Panc1 (cell line): ENCODE data around the gene ERF.
A peak's percentile ranks its signal among the peaks of the same experiment; 100 is the strongest.

Experiments
- TF ChIP-seq, protein P1 (sequence below): fragments of 450-650 bp; IDR thresholded peaks from 2 replicates; pipeline ENCODE4 v1.5.1; 2017; ENCODE audit warnings: mild to moderate bottlenecking
- TF ChIP-seq, protein P2 (sequence below), 2 experiments: IDR thresholded peaks; 2 replicates each; pipeline ENCODE4 v1.6.1; 2011 to 2012; ENCODE audit warnings: low read depth in 2 of 2, control low read depth in 1 of 2, low read length in 1 of 2, mild to moderate bottlenecking in 1 of 2, moderate library complexity in 1 of 2; ENCODE audit not compliant: insufficient read depth in 1 of 2

DNA sequence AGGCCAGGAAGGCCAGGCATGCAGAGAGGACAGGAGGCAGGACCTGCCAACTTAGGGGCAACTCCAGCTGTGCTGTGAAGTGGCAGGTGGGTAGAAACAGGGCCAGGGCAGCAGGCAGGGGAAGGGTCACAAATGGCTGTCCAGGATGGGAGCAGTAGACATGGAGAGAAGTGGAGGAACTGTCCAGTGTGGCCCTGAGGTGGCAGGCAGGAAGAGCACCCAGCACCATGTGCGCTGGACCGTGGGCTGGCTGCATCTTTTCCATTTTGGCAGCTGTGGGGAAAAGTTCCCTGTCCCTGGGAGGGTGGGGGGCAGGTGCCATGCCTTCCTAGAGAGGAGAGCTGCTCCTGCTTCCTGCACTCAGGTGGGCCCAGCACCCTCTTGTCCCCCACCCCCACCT is 51.2 kb downstream of the ERF start:
- TF ChIP-seq, protein P1, sequence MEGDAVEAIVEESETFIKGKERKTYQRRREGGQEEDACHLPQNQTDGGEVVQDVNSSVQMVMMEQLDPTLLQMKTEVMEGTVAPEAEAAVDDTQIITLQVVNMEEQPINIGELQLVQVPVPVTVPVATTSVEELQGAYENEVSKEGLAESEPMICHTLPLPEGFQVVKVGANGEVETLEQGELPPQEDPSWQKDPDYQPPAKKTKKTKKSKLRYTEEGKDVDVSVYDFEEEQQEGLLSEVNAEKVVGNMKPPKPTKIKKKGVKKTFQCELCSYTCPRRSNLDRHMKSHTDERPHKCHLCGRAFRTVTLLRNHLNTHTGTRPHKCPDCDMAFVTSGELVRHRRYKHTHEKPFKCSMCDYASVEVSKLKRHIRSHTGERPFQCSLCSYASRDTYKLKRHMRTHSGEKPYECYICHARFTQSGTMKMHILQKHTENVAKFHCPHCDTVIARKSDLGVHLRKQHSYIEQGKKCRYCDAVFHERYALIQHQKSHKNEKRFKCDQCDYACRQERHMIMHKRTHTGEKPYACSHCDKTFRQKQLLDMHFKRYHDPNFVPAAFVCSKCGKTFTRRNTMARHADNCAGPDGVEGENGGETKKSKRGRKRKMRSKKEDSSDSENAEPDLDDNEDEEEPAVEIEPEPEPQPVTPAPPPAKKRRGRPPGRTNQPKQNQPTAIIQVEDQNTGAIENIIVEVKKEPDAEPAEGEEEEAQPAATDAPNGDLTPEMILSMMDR: no peak
- TF ChIP-seq, protein P2, sequence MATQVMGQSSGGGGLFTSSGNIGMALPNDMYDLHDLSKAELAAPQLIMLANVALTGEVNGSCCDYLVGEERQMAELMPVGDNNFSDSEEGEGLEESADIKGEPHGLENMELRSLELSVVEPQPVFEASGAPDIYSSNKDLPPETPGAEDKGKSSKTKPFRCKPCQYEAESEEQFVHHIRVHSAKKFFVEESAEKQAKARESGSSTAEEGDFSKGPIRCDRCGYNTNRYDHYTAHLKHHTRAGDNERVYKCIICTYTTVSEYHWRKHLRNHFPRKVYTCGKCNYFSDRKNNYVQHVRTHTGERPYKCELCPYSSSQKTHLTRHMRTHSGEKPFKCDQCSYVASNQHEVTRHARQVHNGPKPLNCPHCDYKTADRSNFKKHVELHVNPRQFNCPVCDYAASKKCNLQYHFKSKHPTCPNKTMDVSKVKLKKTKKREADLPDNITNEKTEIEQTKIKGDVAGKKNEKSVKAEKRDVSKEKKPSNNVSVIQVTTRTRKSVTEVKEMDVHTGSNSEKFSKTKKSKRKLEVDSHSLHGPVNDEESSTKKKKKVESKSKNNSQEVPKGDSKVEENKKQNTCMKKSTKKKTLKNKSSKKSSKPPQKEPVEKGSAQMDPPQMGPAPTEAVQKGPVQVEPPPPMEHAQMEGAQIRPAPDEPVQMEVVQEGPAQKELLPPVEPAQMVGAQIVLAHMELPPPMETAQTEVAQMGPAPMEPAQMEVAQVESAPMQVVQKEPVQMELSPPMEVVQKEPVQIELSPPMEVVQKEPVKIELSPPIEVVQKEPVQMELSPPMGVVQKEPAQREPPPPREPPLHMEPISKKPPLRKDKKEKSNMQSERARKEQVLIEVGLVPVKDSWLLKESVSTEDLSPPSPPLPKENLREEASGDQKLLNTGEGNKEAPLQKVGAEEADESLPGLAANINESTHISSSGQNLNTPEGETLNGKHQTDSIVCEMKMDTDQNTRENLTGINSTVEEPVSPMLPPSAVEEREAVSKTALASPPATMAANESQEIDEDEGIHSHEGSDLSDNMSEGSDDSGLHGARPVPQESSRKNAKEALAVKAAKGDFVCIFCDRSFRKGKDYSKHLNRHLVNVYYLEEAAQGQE (IDR thresholded peaks at IDR 0.05; ENCODE audit: insufficient read depth in 1 of 2, low read depth in 2 of 2, low read length in 1 of 2): peak; percentile 76 to 84
